GM12875 (cell line): ENCODE measurements around the gene CHST5.

Experiments
- H3K4me3 ChIP-seq: one replicate; pipeline ENCODE4 v1.5.1; 2011; ENCODE audit warnings: low read depth, low read length, control low read depth
- TF ChIP-seq, protein P1 (sequence below): IDR thresholded peaks from 2 replicates; pipeline ENCODE4 v1.5.1; 2011; ENCODE audit warnings: low read depth, mild to moderate bottlenecking, control low read depth, inconsistent platforms, low read length, moderate library complexity, borderline replicate concordance; ENCODE audit not compliant: insufficient read depth

The CHST5 gene

DNA sequence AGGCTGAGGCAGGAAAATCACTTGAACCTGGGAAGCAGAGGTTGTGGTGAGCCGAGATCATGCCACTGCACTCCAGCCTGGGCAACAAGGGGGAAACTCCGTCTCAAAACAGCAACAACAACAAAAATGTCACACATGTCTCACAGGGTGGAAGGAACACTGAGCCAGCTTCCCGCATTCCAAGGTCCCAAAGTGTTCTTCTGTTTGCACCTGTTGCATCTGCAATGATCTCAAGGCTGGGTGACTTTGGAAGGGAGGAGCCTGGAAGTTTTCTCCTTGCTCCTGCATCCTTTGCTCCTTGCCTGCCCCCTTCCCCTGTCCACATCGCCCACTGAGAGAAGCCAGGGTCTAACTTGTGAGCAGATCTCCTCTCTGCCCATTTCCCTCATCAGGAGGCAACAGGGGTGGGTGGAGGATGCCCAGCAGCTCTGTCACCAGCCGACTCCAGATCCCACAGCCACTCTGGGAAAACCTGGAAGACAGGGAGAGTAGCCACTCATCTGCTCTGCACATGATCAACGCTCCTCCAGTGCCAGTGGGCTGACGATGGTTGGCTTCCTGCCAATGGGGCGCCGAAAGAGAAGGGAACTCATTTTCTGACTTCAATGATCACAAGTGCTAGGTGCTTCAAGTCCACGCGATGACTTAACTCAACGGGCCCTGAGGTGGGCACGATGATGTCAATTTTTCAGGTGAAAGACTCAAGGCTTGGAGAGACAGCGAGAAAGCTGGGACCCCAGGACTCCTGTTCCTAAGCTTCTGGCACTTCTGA is 53.3 kb downstream of the CHST5 start:
- TF ChIP-seq, protein P1, sequence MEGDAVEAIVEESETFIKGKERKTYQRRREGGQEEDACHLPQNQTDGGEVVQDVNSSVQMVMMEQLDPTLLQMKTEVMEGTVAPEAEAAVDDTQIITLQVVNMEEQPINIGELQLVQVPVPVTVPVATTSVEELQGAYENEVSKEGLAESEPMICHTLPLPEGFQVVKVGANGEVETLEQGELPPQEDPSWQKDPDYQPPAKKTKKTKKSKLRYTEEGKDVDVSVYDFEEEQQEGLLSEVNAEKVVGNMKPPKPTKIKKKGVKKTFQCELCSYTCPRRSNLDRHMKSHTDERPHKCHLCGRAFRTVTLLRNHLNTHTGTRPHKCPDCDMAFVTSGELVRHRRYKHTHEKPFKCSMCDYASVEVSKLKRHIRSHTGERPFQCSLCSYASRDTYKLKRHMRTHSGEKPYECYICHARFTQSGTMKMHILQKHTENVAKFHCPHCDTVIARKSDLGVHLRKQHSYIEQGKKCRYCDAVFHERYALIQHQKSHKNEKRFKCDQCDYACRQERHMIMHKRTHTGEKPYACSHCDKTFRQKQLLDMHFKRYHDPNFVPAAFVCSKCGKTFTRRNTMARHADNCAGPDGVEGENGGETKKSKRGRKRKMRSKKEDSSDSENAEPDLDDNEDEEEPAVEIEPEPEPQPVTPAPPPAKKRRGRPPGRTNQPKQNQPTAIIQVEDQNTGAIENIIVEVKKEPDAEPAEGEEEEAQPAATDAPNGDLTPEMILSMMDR, result no peak
- no peak overlapping the region for H3K4me3 ChIP-seq

DNA sequence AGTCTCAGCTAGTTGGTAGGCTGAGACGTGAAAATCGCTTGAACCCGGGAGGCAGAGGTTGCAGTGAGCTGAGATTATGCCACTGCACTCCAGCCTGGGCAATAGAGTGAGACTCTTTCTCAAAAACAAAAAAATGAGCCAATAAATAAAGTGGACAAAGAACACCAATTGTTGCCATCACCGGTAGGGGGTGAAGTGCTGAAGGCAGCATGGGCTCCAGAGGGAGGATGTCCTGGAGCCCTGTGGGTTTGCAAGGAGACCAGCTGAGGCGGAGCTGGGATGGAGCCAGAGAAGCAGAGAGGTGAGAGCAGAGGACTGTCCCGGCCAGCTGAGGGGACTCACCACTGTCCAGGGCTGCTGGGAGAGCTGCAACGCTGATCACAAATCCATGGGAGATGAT is 54.4 kb downstream of the CHST5 start:
- TF ChIP-seq, protein P1, result no peak

DNA sequence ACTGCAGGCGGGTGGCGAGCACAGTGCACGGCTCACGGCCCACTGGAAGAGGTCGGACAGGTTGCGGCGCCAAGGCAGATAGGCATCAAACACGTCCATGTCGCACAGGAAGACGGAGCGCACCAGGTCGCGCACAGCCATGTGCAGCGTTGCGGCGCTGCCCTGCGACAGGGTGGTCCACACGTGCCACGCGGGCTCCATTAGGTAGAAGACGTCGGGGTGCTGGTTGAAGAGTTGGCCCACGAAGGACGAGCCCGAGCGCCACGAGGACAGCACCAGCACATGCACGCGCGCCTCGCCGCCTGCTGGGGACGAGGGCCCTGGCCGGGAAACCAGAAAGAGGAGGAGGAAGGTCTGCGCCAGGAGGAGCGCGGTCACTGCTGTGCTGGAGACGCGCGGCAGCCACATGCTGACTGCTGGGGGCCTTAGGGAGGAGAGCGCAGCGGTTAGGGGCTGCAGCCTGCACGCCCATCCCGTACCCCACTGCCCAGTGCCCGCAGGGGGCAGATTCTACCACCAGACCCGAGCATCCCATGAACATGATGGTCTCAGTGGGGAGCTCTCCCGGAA is 56.4 kb downstream of the CHST5 start:
- no peak overlapping the region for H3K4me3 ChIP-seq
- TF ChIP-seq, protein P1, result no peak

More for the DNA sequence above, 54.4 kb downstream of the CHST5 start:
- no peak overlapping the region for H3K4me3 ChIP-seq
